Smooth muscle cell (in vitro differentiated cells): Measurements from ENCODE around the gene NSF. TPM values are rescaled to one million over a fixed set of nuclear protein-coding genes. Genes with fewer than 3 reads are reported as not detected.
"Not testable (repeated sequence)": the region's sequence is repeated elsewhere in the genome, so short reads cannot be mapped to it uniquely, and the experiment has no call there.

Experiments used
- DNase-seq: peaks from one replicate; lab custom pipeline; 2025; ENCODE audit not compliant: unreplicated experiment; lab: John Stamatoyannopoulos, UW
- H2AFZ ChIP-seq: fragments of 200-600 bp; sonication (generic); 2 replicates; pipeline ENCODE4 v1.6.0; 2016; ENCODE audit warnings: antibody characterized with exemption, low read depth, mild to moderate bottlenecking
- H3F3A ChIP-seq: fragments of 200-600 bp; sonication (generic); 2 replicates; pipeline ENCODE4 v1.6.0; 2017; ENCODE audit warnings: antibody characterized with exemption, low read depth
- H3K27ac ChIP-seq: fragments of 200-600 bp; sonication (generic); 2 replicates; pipeline ENCODE4 v1.5.1; 2016; ENCODE audit warnings: low read depth, mild to moderate bottlenecking
- H3K27me3 ChIP-seq: fragments of 200-600 bp; sonication (generic); 2 replicates; pipeline ENCODE4 v1.6.1; 2016; ENCODE audit warnings: low read depth, mild to moderate bottlenecking
- H3K36me3 ChIP-seq: fragments of 200-600 bp; sonication (generic); 2 replicates; pipeline ENCODE4 v1.5.1; 2016; ENCODE audit warnings: low read depth
- H3K4me1 ChIP-seq: fragments of 200-600 bp; sonication (generic); 2 replicates; pipeline ENCODE4 v1.5.1; 2016; ENCODE audit warnings: low read depth
- H3K4me2 ChIP-seq: fragments of 200-600 bp; sonication (generic); 2 replicates; pipeline ENCODE4 v1.6.0; 2016; ENCODE audit warnings: mild to moderate bottlenecking
- H3K4me3 ChIP-seq: fragments of 200-600 bp; sonication (generic); 2 replicates; pipeline ENCODE4 v1.5.1; 2016; ENCODE audit warnings: mild to moderate bottlenecking
- H3K79me2 ChIP-seq: fragments of 200-600 bp; sonication (generic); 2 replicates; pipeline ENCODE4 v1.6.0; 2016; ENCODE audit warnings: low read depth, mild to moderate bottlenecking
- H3K9ac ChIP-seq: fragments of 200-600 bp; sonication (generic); 2 replicates; pipeline ENCODE4 v1.6.0; 2016; ENCODE audit warnings: low read depth
- H3K9me3 ChIP-seq: fragments of 200-600 bp; sonication (generic); replicated peaks from 2 replicates; pipeline ENCODE4 v1.5.1; 2016; ENCODE audit warnings: low read depth
- H4K20me1 ChIP-seq: fragments of 200-600 bp; sonication (generic); 2 replicates; pipeline ENCODE4 v1.6.0; 2016; ENCODE audit warnings: low read depth
- WGBS: methylation state at CpG from one replicate; pipeline ENCODE4 v1.1.7; 2016; ENCODE audit warnings: low lambda C conversion rate; 5-methylcytosine and 5-hydroxymethylcytosine counted together
- polyA plus RNA-seq: library from polyadenylated mRNA; unstranded; fragments of >200 nt; fragmentation: Nextera tagmentation; extraction: Ambion mirVana; gene quantifications from 2 replicates; pipeline ENCODE4 v1.2.1, GENCODE V29; 2016
- total RNA-seq: library from RNA; depleted of rRNA; stranded (reverse); fragments of >200 nt; gene quantifications from 2 replicates; pipeline ENCODE4 v1.2.3, GENCODE V29; 2014

The NSF gene
- total and polyA plus RNA-seq, 2 experiments from 2014 or later = 27.7 to 34.0 TPM

DNA sequence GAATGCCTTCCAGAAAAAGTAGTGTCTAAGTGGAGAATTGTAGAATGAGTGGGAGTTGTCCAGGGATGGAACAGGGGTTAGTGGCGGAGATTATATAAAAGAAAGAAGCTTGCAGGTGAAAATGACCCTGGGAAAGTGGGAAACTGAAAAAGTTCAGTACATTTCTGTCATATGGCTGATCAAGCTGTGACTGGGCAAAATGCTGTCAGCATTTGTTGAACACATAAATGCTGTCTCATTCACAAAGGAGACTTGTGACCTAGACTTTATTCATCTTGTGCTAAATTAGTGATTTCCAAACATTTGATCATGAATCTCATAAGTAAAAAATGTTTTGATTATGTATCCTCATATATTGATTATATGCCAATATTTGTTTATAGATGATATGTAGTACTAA, 28.5 kb downstream of the NSF start:
- H3K36me3 ChIP-seq, H3K27ac ChIP-seq, H3K9ac ChIP-seq, H3K4me2 ChIP-seq, H3K4me1 ChIP-seq, H4K20me1 ChIP-seq, H2AFZ ChIP-seq, H3F3A ChIP-seq, H3K9me3 ChIP-seq, H3K27me3 ChIP-seq, H3K79me2 ChIP-seq, H3K4me3 ChIP-seq, DNase-seq: not testable (repeated sequence)
- no CpG with 5 or more reads among the region's 1 CpG for WGBS

DNA sequence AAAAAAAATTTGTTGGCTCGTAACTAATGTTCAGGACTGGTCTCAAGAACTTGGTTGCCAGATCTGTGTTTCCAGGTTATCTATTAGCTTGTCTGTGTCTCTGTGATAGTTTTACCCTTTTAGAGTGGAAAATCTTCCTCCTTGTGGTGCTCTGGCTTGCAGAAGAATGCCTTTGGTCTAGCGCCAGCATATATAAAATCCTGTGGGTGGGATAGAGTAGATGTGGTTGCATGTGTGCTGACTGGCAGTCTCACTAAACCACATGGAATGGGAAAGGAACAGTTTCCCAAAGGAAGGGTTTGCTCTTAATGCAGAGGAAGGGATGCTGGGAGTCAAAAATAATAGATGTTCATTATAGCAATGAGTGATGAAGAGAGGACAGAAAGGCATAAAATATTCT, 33.3 kb downstream of the NSF start:
- H3K36me3 ChIP-seq, H3K4me1 ChIP-seq, H3K27me3 ChIP-seq, H3K4me2 ChIP-seq, H3K4me3 ChIP-seq, H3K9ac ChIP-seq, H4K20me1 ChIP-seq, H2AFZ ChIP-seq, H3K27ac ChIP-seq, H3F3A ChIP-seq, DNase-seq, H3K79me2 ChIP-seq, H3K9me3 ChIP-seq: not testable (repeated sequence)
- WGBS = no CpG with 5 or more reads among the region's 2 CpGs

DNA sequence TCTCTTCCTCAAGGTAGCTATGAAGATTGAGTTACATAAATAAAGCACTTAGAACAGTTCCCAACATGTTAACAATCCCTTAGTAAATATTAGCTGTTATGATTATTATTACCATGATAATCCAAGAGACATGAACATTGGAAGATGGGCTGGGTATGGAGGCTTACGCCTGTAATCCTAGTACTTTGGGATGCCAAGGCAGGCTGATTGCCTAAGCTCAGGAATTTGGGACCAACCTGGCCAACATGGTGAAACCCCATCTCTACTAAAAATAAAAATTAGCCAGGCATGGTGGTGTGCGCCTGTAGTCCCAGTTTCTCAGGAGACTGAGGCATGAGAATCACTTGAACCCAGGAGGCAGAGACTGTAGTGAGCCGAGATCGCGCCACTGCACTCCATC, 34.3 kb downstream of the NSF start:
- H3K27ac ChIP-seq, H3K4me2 ChIP-seq, H3F3A ChIP-seq, H3K79me2 ChIP-seq, H4K20me1 ChIP-seq, H2AFZ ChIP-seq, H3K9ac ChIP-seq, H3K27me3 ChIP-seq, H3K4me1 ChIP-seq, H3K9me3 ChIP-seq, H3K36me3 ChIP-seq, H3K4me3 ChIP-seq, DNase-seq: not testable (repeated sequence)
- WGBS = no CpG with 5 or more reads among the region's 5 CpGs

DNA sequence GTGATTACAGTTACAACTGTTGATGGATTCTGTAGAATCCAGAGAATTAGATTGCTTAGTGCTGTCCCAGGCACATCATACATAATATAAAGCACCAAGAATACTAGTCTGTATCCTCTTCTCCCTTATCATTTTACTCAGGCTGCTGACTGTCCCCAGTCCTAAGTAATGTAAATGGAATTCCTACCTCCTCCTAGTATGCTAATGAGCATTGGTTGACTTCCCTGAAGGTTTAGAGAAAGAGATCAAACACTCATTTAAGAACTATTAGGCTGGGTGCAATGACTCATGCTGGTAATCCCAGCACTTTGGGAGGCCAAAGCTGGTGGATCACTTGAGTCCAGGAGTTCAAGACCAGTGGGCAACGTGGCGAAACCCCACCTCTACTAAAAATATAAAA, 37.0 kb downstream of the NSF start:
- H2AFZ ChIP-seq, H3F3A ChIP-seq, H4K20me1 ChIP-seq, H3K79me2 ChIP-seq, H3K4me1 ChIP-seq, H3K9ac ChIP-seq, DNase-seq, H3K4me2 ChIP-seq, H3K4me3 ChIP-seq, H3K36me3 ChIP-seq, H3K27me3 ChIP-seq, H3K27ac ChIP-seq, H3K9me3 ChIP-seq: not testable (repeated sequence)
- no CpG with 5 or more reads among the region's 2 CpGs for WGBS

DNA sequence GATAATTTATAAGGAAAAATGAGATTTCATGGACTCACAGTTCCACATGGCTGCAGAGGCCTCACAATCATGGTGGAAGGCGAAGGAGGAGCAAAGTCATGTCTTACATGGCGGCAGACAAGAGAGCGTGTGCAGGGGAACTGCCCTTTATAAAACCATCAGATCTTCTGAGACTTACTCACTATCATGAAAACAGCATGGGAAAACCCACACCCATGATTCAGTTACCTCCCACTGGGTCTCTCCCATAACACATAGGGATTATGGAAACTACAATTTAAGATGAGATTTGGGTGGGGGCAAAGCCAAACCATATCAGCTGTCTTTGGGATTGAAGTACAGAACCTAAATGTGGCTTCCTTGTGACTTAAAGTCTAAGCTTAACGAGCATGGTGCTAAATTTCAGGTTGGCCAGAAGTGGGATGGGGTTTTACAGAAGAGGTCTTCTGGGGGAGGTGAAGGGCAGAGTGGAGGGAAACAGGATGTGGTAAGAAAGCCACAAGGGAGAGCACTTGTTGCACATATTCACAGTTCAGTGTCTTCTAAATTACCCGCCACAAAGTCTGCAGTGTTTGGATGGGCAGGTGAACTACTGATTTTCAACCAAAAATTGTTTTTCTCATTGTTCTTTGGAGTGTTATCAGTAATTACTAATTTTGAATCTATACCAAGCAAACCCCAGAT, 38.4 kb downstream of the NSF start:
- not testable (repeated sequence) for H2AFZ ChIP-seq, DNase-seq, H3K4me2 ChIP-seq, H3K4me1 ChIP-seq, H3F3A ChIP-seq, H3K79me2 ChIP-seq, H3K4me3 ChIP-seq, H3K27ac ChIP-seq, H3K27me3 ChIP-seq, H3K36me3 ChIP-seq, H3K9ac ChIP-seq, H4K20me1 ChIP-seq, H3K9me3 ChIP-seq
- no CpG with 5 or more reads among the region's 5 CpGs for WGBS

DNA sequence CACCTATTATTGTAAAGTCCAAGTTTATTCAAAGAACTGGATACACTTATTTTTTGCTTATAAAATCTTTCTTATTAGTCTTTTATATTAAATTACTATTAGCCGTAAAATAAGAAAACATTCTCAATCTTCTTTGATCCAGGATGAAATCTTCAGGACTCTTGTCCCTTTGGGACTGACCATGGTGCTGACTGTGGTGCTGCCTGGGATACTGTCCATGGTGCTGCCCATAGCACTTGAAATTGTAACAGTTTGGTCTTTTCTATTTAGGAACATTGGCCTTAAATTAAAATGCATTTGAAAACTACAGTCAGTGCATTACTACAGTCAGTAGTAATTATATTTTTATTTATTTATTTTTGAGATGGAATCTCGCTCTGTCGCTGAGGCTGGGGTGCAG, 41.7 kb downstream of the NSF start:
- H4K20me1 ChIP-seq, H3K4me3 ChIP-seq, H3K9ac ChIP-seq, H3F3A ChIP-seq, H3K36me3 ChIP-seq, H3K4me2 ChIP-seq, H2AFZ ChIP-seq, H3K27ac ChIP-seq, H3K27me3 ChIP-seq, H3K79me2 ChIP-seq, DNase-seq, H3K4me1 ChIP-seq, H3K9me3 ChIP-seq: not testable (repeated sequence)
- no CpG with 5 or more reads among the region's 3 CpGs for WGBS

DNA sequence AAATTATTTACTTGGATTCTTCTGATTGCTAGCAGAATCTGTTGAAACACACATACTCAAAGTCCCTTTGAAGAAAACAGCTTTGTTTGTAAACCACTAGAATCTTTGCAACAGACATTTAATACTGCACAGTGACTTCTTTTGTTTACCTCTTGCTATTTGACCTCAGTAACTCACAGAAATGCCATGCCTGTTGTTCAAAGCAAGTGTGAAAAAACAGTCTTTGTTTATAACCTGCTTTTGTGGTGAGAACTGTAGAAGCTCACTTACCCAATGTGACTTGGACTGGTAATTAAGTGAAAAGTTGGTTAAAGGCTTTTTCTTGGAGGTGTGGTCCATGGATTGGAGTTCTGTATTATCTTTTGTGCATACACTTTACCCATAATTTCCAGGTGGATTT, 44.4 kb downstream of the NSF start:
- not testable (repeated sequence) for DNase-seq, H3K9ac ChIP-seq, H3K4me2 ChIP-seq, H3K4me3 ChIP-seq, H3K27me3 ChIP-seq, H3K9me3 ChIP-seq, H3F3A ChIP-seq, H2AFZ ChIP-seq, H3K4me1 ChIP-seq, H4K20me1 ChIP-seq, H3K27ac ChIP-seq, H3K36me3 ChIP-seq, H3K79me2 ChIP-seq
